ENCODE measurements around the gene RPL35.

Gene RPL35

GRCh38 chr9:124861342-124862229, at the start of gene RPL35, which contains the start of gene ARPC5L:
Gene RPL35 (minus strand): TSS chr9:124861957. CDS start chr9:124861912, 45 bp downstream.
Gene ARPC5L (plus strand): TSS chr9:124862130. CDS start chr9:124869291, 7,161 bp downstream.
- DNase-seq, result peak; percentile 97

GRCh38 chr9:124908098-124908497, 46.3 kb upstream of the RPL35 start:
- DNase-seq, result no peak

- no peak for DNase-seq
Observed at GRCh38 chr9:124906966-124907365, 45.2 kb upstream of the RPL35 start.

- DNase-seq, result no peak
Observed at GRCh38 chr9:124899845-124900244, 38.1 kb upstream of the RPL35 start.

- DNase-seq, result no peak
Observed at GRCh38 chr9:124897570-124898460, 36.1 kb upstream of the RPL35 start.

GRCh38 chr9:124894741-124895170, 33.0 kb upstream of the RPL35 start:
- peak; percentile 7 for DNase-seq

- DNase-seq, result no peak
Observed at GRCh38 chr9:124894035-124894740, 32.4 kb upstream of the RPL35 start.

GRCh38 chr9:124890179-124890578, 28.4 kb upstream of the RPL35 start:
- DNase-seq, result no peak

GRCh38 chr9:124889006-124889405, 27.2 kb upstream of the RPL35 start:
- DNase-seq, result no peak

GRCh38 chr9:124887832-124888231, 26.1 kb upstream of the RPL35 start:
- DNase-seq, result no peak

- DNase-seq, result no peak
Observed at GRCh38 chr9:124886866-124887492, 25.2 kb upstream of the RPL35 start.

- DNase-seq, result no peak
Observed at GRCh38 chr9:124886461-124886860, 24.7 kb upstream of the RPL35 start.

- no peak for DNase-seq
Observed at GRCh38 chr9:124885551-124885950, 23.8 kb upstream of the RPL35 start.

- DNase-seq, result no peak
Observed at GRCh38 chr9:124884376-124884775, 22.6 kb upstream of the RPL35 start.

- DNase-seq, result no peak
Observed at GRCh38 chr9:124882231-124882630, 20.5 kb upstream of the RPL35 start.

- no peak for DNase-seq
Observed at GRCh38 chr9:124881138-124881743, 19.5 kb upstream of the RPL35 start.

- DNase-seq, result no peak
Observed at GRCh38 chr9:124880501-124880900, 18.7 kb upstream of the RPL35 start.

GRCh38 chr9:124879226-124879625, 17.5 kb upstream of the RPL35 start:
- DNase-seq, result no peak

- DNase-seq, result no peak
Observed at GRCh38 chr9:124878518-124878917, 16.8 kb upstream of the RPL35 start.

GRCh38 chr9:124878021-124878420, 16.3 kb upstream of the RPL35 start:
- no peak for DNase-seq

- DNase-seq, result peak; percentile 83
Observed at GRCh38 chr9:124877021-124877782, 15.4 kb upstream of the RPL35 start.
